Measurements from ENCODE around the gene KCTD11.
A peak's percentile ranks its signal among the peaks of the same experiment; 100 is the strongest.
"Not testable (repeated sequence)": the region's sequence is repeated elsewhere in the genome, so short reads cannot be mapped to it uniquely, and the experiment has no call there.

KCTD11 gene

DNA sequence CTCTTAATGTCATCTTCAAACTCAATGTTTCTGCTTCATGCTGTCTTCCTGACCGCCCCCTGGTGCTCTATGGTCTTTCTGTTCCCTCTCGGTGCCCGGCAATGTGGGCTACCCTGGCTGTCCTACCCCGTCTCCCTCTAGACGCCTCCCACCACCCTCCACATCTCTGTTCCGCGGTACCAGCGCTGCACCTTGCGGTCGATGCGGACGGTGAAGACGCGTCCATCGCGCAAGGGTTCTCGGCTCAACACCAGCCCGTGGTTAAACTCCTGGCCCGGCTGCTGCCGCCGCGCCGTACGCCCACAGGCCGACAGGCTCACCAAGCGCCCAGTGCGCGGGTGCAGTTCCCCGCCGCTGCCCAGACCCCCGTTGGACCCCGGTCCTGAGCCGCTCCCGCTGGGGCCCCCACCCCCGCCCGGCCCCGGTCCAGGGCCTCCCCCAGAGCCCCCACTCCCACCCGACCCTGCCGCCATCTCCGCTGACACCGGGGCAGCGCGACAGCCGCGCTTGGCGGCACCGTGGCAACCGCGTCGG is 23.1 kb upstream of the KCTD11 start, which contains the start of gene NEURL4:
TSS of gene NEURL4 (minus strand) at position 496 of the 534 bp plus-strand sequence. CDS start at position 473, 23 bp downstream.
- Histone ChIP-seq H3K36me3 (peaks cover 2 to 39% (median 18%) of the 10 kb centered on the region in 3 donors), H3K9me3 (no peaks in the 10 kb centered on the region), H3K4me3 (peak within 1 kb of the TSS; percentile 58 to 62), H3K27ac (peak within 1 kb of the TSS; percentile 92), H3K27me3 (peaks cover 0 to 12% of the 10 kb centered on the region in 2 donors), H3K4me1 (peaks cover 0 to 23% (median 16%) of the 10 kb centered on the region in 4 donors)
- intact Hi-C loops (cut with DNase I; ENCODE audit: low total_unique reads), result no loop called here
- TF ChIP-seq, protein P1, sequence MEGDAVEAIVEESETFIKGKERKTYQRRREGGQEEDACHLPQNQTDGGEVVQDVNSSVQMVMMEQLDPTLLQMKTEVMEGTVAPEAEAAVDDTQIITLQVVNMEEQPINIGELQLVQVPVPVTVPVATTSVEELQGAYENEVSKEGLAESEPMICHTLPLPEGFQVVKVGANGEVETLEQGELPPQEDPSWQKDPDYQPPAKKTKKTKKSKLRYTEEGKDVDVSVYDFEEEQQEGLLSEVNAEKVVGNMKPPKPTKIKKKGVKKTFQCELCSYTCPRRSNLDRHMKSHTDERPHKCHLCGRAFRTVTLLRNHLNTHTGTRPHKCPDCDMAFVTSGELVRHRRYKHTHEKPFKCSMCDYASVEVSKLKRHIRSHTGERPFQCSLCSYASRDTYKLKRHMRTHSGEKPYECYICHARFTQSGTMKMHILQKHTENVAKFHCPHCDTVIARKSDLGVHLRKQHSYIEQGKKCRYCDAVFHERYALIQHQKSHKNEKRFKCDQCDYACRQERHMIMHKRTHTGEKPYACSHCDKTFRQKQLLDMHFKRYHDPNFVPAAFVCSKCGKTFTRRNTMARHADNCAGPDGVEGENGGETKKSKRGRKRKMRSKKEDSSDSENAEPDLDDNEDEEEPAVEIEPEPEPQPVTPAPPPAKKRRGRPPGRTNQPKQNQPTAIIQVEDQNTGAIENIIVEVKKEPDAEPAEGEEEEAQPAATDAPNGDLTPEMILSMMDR (IDR thresholded peaks at IDR 0.05), result no peak
- peak in 1 of 2 donors; percentile 79 for DNase-seq

DNA sequence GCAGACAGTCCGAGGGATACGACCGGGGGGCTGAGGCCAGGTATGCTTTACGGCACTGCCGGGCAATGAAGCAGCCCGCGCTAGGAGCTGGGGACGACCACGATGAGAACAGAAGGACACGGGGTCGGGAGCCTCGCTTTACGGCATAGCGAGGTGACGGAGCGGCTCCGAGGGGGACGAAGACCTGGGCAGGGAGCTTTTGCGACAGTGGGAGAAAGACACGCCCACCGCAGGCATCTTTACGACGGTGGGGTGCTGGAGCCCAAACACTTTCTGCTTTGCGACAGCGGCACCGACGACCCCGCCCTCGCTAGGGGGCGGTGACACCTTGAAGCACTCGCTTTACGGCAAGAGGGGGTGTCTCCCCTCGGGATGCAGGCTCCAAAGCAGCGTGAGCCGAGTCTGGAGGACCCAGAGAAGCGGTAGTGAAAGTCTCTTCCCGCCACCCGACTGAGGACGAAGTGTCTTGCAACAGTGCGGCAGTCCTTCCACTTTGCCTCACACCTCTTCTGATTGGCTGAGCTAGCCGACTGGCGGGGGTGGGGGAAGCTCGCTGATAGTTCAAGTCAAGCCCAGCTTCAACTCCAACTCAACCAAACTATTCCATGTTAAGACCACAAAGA is 22.5 kb upstream of the KCTD11 start:
- Histone ChIP-seq H3K36me3 (peaks cover 0 to 34% (median 14%) of the 10 kb centered on the region in 3 donors), H3K27me3 (peaks cover 0 to 17% of the 10 kb centered on the region in 2 donors), H3K9me3 (no peaks in the 10 kb centered on the region), H3K27ac (peak overlapping the region; percentile 92), H3K4me1 (peaks cover 0 to 23% (median 16%) of the 10 kb centered on the region in 4 donors), H3K4me3 (peak overlapping the region; percentile 58 to 62)
- DNase-seq, result peak; percentile 99
- intact Hi-C loops (cut with DNase I; ENCODE audit: low total_unique reads), result no loop called here
- TF ChIP-seq, protein P1 (IDR thresholded peaks at IDR 0.05), result no peak

DNA sequence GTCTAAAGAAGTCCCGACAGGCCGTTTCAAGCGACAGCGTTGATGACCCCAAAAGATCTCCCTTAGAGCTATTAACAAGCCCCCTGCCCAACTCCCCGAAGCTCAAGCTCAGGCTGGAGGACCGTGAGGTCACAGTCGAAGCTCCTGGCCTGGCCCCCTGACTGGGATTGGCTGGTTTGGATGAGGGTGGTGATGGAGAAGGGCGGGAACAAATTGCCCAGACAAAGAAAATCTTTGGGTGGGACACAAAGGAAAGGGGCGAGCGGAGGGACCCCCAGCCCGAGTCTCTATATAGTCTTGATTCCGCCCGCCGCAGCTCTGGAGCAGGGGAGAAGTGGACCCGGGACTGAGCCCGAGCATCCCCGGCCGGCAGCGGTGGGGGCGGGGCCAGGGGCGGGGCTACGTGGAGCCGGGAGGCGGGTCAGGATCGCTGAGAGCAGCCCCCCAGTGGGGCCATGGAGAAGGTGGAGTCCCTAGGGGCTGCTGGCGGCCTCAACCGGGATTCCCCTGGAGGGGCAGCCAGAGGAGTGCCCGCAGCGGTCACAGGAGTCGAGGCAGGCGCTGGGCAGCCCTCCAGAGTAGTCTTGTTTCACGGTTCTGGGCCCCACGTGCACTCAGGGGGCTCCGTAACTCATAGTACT is 21.8 kb upstream of the KCTD11 start:
- intact Hi-C loops (cut with DNase I; ENCODE audit: low total_unique reads), result no loop called here
- H3K4me1 ChIP-seq, result peaks cover 0 to 23% (median 16%) of the 10 kb centered on the region in 4 donors
- TF ChIP-seq, protein P1 (IDR thresholded peaks at IDR 0.05), result no peak
- DNase-seq, result peak; percentile 79 to 89
- peak overlapping the region; percentile 92 for H3K27ac ChIP-seq
- H3K27me3 ChIP-seq, result peaks cover 0 to 24% of the 10 kb centered on the region in 2 donors
- no peaks in the 10 kb centered on the region for H3K9me3 ChIP-seq
- peaks cover 0 to 27% (median 8%) of the 10 kb centered on the region in 3 donors for H3K36me3 ChIP-seq
- H3K4me3 ChIP-seq, result peak overlapping the region; percentile 58 to 62

DNA sequence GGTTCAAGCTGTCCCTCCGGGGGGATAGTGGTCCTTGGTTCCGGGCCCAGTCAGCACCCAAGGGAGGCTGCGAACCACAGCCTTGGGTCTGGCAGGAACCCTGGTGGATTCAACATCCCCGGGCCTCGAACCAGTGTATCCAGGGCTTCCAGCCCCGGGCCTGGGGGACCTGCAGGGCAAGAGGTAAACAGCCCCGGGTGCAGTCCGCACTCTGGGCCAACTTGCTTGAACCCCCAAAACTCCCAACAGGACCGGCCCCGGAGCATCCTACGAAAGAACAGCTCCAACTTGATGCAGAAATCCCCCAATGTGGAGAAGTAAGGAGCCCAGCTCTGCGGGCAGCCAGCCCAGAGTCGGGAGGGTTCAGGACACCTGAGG is 21.3 kb upstream of the KCTD11 start:
- H3K4me3 ChIP-seq, result peak overlapping the region; percentile 58 to 62
- intact Hi-C loops (cut with DNase I; ENCODE audit: low total_unique reads), result no loop called here
- peaks cover 0 to 22% (median 3%) of the 10 kb centered on the region in 3 donors for H3K36me3 ChIP-seq
- peaks cover 0 to 23% (median 16%) of the 10 kb centered on the region in 4 donors for H3K4me1 ChIP-seq
- H3K9me3 ChIP-seq, result no peaks in the 10 kb centered on the region
- TF ChIP-seq, protein P1 (IDR thresholded peaks at IDR 0.05), result no peak
- no peak for DNase-seq
- peaks cover 0 to 29% of the 10 kb centered on the region in 2 donors for H3K27me3 ChIP-seq
- H3K27ac ChIP-seq, result peak overlapping the region; percentile 92

DNA sequence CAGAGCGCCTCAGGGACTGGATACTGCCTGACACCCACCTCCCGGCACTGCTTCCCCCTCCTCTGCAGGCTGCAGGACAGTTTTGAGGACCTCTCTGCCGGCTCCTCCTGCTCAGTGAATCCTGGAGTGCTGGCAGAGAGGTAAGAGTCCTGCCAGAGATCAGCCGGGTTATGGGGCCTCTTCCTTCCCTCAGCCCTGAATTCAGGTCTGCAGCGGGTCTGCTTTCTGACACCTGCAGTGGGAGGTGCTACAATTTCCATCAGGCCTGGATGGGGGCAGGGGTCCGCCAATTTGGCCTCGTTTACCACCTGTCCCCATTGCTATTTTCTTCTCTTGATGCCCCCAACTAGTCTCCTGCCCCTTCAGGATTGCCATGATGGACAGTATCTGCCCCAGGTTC is 19.9 kb upstream of the KCTD11 start:
- Histone ChIP-seq H3K4me3 (no peak overlapping the region), H3K27me3 (peaks cover 0 to 44% of the 10 kb centered on the region in 2 donors), H3K4me1 (peaks cover 0 to 23% (median 16%) of the 10 kb centered on the region in 4 donors), H3K27ac (no peak overlapping the region), H3K9me3 (no peaks in the 10 kb centered on the region), H3K36me3 (peaks cover 0 to 7% (median 0%) of the 10 kb centered on the region in 3 donors)
- TF ChIP-seq, protein P1 (IDR thresholded peaks at IDR 0.05), result no peak
- no peak for DNase-seq
- intact Hi-C loops (cut with DNase I; ENCODE audit: low total_unique reads), result no loop called here

DNA sequence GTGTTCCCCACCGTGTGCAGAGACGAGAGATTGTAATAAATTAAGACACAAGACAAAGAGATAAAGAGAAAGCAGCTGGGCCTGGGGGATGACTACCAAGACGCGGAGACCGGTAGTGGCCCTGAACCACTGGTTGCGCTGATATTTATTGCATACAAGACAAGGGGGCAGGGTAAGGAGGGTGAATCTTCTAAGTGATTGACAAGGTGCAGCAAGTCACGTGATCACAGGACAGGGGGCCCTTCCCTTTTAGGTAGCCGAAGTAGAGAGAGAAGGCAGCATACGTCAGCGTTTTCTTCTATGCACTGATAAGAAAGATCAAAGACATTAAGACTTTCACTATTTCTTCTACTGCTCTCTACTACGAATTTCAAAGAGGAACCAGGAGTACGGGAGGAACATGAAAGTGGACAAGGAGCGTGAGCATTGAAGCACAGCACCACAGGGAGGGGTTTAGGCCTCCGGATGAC is 19.3 kb upstream of the KCTD11 start:
- H3K36me3 ChIP-seq; H3K27ac ChIP-seq; H3K4me3 ChIP-seq; intact Hi-C loops (cut with DNase I; ENCODE audit: low total_unique reads); DNase-seq; H3K9me3 ChIP-seq: not testable (repeated sequence)
- Histone ChIP-seq H3K27me3 (peaks cover 0 to 45% of the 10 kb centered on the region in 2 donors), H3K4me1 (peaks cover 0 to 19% (median 16%) of the 10 kb centered on the region in 4 donors)
